Ovary (tissue), 9 donors: ENCODE data around the gene RMND5A. TPM values are rescaled to one million over a fixed set of nuclear protein-coding genes. Genes with fewer than 3 reads are reported as not detected.

ENCODE experiments used
- DNase-seq, 5 donors: peaks; one replicate each; pipeline ENCODE4 v3.0.0-alpha.2; 2019 to 2020
- H3K27ac ChIP-seq, 2 donors: fragments of 200-600 bp; one replicate each; pipeline versions ENCODE4 v1.5.1 to v1.8.0; 2019 to 2022
- H3K27me3 ChIP-seq: fragments of 200-600 bp; one replicate; pipeline ENCODE4 v1.8.0; 2022
- H3K36me3 ChIP-seq: fragments of 200-600 bp; sonication (generic); one replicate; pipeline ENCODE4 v1.5.1; 2019
- H3K4me1 ChIP-seq: one replicate; pipeline ENCODE4 v1.8.1; 2013; ENCODE audit warnings: mild to moderate bottlenecking, moderate library complexity; ENCODE audit not compliant: insufficient read depth
- H3K4me3 ChIP-seq: fragments of 200-600 bp; sonication (generic); one replicate; pipeline ENCODE4 v1.5.1; 2017
- H3K9me3 ChIP-seq, 2 donors: fragments of 200-600 bp in 1 of 2; sonication (generic) in 1 of 2; one replicate each; pipeline versions ENCODE4 v1.5.1 to v1.8.1; 2013 to 2019; ENCODE audit warnings: mild to moderate bottlenecking in 1 of 2, moderate library complexity in 1 of 2
- EP300 ChIP-seq: sonication (generic); formaldehyde crosslinking; IDR thresholded peaks from one replicate; pipeline ENCODE4 v1.6.1; 2017; ENCODE audit warnings: antibody characterized with exemption
- POLR2A ChIP-seq: fragments of 450-650 bp; IDR thresholded peaks from one replicate; pipeline ENCODE4 v1.6.1; 2017; ENCODE audit warnings: antibody characterized with exemption, mild to moderate bottlenecking, moderate library complexity
- WGBS, 3 donors: extraction: QIAGEN DNeasy Blood & Tissue Kit in 1 of 3; methylation state at CpG; one replicate each; pipeline versions ENCODE4 v1.1.5 to v1.1.7; 2013 to 2017; 5-methylcytosine and 5-hydroxymethylcytosine counted together
- intact Hi-C, 4 donors: fragments of 100-400 bp; cut with DNase I; formaldehyde crosslinking; loops; one replicate each; pipeline versions ENCODE4 v1.11.0 to v1.15.1; 2022 to 2023
- polyA plus RNA-seq, 2 donors: library from polyadenylated mRNA; stranded (reverse); fragments of 200-250 nt in 1 of 2; fragments of 350-450 nt in 1 of 2; fragmentation: Illumina TruSeq in 1 of 2; extraction: RNeasy Lipid Tissue Mini Kit (QIAGEN cat#74804) in 1 of 2; gene quantifications; one replicate each; pipeline ENCODE4 v1.2.3, GENCODE V29; 2013 to 2014
- total RNA-seq, 7 donors: library from RNA; depleted of rRNA in 2 of 7; stranded (reverse); fragments of >200 nt in 2 of 7; fragmentation: NEBNext Ultra II Directional in 3 of 7; extraction: Animal tissue kit (Norgen Biotek cat#: 25700) in 3 of 7; gene quantifications; one replicate each; pipeline versions ENCODE4 v1.1.0 to v1.2.4, GENCODE V29; 2016 to 2023
- TF ChIP-seq, protein P1 (sequence below), 3 donors: fragments of 450-650 bp in 2 of 3; fragments of 200-600 bp in 1 of 3; IDR thresholded peaks; one replicate each; pipeline versions ENCODE4 v1.5.1 to v1.8.0; 2016 to 2022; ENCODE audit warnings: antibody characterized with exemption in 3 of 3, mild to moderate bottlenecking in 1 of 3
- donor health status: DM: no; HTN: no; CAD: no; lungs with moderate emphysema.
- donor health status: DM: no; HTN: no; CAD: no.
- donor health status: Bipolar disorder and iron deficiency.
- donor health status: DM: yes; HTN: yes; CAD: no.
- donor health status: DM: no; HTN: no; CAD: no.
- donor health status: DM: yes; HTN: yes; CAD: no.

The RMND5A gene
- total and polyA plus RNA-seq, 9 donors = 11.2 to 31.1 (median 26.4) TPM

DNA sequence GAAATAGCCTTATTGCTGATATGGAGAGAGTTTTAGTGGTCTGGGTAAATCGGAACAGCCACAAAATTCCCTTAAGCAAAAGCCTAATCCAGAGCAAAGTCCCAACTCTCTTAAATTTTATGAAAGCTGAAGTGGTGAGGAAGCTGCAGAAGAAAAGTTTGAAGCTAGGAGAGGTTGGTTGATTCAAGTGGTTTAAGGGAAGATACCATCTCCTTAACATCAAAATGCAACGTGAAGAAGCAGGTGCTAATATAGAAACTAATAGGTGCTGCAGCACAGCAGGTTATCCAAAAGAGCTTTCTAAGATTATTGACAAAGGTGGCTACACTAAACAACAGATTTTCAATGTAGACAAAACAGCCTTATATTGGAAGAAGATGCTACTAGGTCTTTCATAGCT, 98.9 kb downstream of the RMND5A start:
- H3K27me3 ChIP-seq = no peaks in the 10 kb centered on the region
- 87 to 90% (median 88%) methylated on average over 2 of the region's 2 CpGs for WGBS, 3 donors
- TF ChIP-seq, protein P1, sequence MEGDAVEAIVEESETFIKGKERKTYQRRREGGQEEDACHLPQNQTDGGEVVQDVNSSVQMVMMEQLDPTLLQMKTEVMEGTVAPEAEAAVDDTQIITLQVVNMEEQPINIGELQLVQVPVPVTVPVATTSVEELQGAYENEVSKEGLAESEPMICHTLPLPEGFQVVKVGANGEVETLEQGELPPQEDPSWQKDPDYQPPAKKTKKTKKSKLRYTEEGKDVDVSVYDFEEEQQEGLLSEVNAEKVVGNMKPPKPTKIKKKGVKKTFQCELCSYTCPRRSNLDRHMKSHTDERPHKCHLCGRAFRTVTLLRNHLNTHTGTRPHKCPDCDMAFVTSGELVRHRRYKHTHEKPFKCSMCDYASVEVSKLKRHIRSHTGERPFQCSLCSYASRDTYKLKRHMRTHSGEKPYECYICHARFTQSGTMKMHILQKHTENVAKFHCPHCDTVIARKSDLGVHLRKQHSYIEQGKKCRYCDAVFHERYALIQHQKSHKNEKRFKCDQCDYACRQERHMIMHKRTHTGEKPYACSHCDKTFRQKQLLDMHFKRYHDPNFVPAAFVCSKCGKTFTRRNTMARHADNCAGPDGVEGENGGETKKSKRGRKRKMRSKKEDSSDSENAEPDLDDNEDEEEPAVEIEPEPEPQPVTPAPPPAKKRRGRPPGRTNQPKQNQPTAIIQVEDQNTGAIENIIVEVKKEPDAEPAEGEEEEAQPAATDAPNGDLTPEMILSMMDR (IDR thresholded peaks at IDR 0.05) = no peak
- TF ChIP-seq EP300 (no peak), POLR2A (no peak)
- no peak for DNase-seq
- H3K36me3 ChIP-seq = no peaks in the 10 kb centered on the region
- intact Hi-C loops = no loop called here
- no peak overlapping the region for H3K4me3 ChIP-seq
- no peaks in the 10 kb centered on the region for H3K4me1 ChIP-seq
- H3K9me3 ChIP-seq = no peaks in the 10 kb centered on the region
- no peak overlapping the region for H3K27ac ChIP-seq

DNA sequence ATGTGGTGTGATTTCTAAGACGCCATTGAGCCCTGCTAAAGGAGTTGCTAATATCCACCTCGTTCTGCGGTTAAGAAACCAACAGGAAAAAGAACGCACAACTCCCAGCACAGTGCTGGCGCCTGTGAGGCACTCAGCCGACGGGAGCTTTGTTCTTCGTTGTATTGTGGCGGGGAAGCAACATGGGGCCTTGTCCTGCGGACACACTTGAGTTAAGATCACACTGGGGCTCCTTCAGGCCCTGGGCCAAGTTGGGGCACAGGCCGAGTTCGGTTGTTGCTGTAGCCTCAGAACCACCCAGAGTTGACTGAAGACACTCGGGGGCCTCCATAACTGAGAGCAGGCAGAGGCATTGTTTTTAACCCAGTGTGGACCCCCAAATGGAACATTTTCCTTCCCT, 101.2 kb downstream of the RMND5A start:
- no peaks in the 10 kb centered on the region for H3K36me3 ChIP-seq
- no peaks in the 10 kb centered on the region for H3K4me1 ChIP-seq
- DNase-seq = no peak
- H3K9me3 ChIP-seq = no peaks in the 10 kb centered on the region
- intact Hi-C loops = no loop called here
- TF ChIP-seq, protein P1 (IDR thresholded peaks at IDR 0.05) = no peak
- H3K27me3 ChIP-seq = no peaks in the 10 kb centered on the region
- no peak overlapping the region for H3K27ac ChIP-seq
- H3K4me3 ChIP-seq = no peak overlapping the region
- WGBS, 3 donors = 86 to 94% (median 87%) methylated on average over 13 of the region's 13 CpGs

DNA sequence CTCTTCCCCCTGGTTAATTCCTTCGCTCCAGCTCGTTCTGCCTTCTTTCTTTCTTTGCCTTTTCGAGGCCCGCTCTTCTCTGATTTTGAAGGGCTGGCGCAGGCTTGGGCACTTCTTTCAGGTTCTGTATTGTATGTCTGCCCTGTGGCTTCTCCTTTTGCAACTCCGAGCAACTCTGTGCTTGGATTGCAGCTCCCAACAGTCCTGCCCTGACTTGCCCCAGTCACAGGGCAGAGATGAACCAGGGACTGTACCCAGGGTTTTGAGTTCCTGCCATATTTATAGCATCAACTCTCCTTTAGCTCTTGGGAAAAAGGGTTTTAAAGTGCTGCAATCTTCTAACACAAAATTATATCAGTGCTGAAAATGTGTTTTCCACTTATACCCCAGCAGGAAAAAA, 101.8 kb downstream of the RMND5A start:
- 90 to 93% (median 90%) methylated on average over 6 of the region's 6 CpGs for WGBS, 3 donors
- H3K27ac ChIP-seq = no peak overlapping the region
- TF ChIP-seq, protein P1 (IDR thresholded peaks at IDR 0.05) = no peak
- TF ChIP-seq POLR2A (no peak), EP300 (no peak)
- intact Hi-C loops = no loop called here
- no peaks in the 10 kb centered on the region for H3K36me3 ChIP-seq
- H3K9me3 ChIP-seq = no peaks in the 10 kb centered on the region
- no peaks in the 10 kb centered on the region for H3K4me1 ChIP-seq
- no peak overlapping the region for H3K4me3 ChIP-seq
- no peaks in the 10 kb centered on the region for H3K27me3 ChIP-seq
- no peak for DNase-seq

DNA sequence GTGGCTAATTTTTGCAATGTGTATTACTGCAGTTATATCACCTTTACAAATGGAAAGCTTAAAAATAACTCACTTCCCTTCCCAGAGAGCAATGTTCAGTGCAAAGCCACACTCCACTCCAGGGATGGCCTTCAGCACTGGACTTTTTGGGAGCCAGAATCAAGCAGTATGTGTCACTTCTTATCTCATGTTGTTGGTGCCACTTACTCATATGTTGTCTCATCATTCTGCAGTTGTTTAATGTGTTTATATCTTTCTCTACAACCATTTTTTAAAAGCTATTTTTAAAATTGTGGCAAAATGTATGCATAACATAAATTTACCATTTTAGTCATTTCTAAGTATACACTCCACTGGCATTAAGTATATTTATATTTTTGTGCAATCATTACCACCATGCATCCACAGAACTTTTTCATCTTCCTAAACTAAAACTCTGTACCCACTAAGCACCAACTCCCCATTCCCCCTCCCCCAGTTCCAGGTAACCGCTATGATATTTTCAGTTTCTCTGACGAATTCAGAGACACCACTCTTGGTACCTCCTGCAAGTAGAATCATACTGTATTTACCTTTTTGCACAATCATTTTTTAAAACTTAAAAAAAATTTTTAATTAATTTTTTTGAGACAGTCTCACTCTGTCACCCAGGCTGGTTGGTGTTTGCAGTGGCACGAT, 102.7 kb downstream of the RMND5A start:
- no peak for DNase-seq
- no peaks in the 10 kb centered on the region for H3K27me3 ChIP-seq
- H3K36me3 ChIP-seq = no peaks in the 10 kb centered on the region
- no peaks in the 10 kb centered on the region for H3K9me3 ChIP-seq
- intact Hi-C loops = no loop called here
- no peak for TF ChIP-seq POLR2A
- TF ChIP-seq EP300 = no peak
- no peak overlapping the region for H3K27ac ChIP-seq
- no peak overlapping the region for H3K4me3 ChIP-seq
- 92 to 95% (median 92%) methylated on average over 3 of the region's 3 CpGs for WGBS, 3 donors
- no peaks in the 10 kb centered on the region for H3K4me1 ChIP-seq

DNA sequence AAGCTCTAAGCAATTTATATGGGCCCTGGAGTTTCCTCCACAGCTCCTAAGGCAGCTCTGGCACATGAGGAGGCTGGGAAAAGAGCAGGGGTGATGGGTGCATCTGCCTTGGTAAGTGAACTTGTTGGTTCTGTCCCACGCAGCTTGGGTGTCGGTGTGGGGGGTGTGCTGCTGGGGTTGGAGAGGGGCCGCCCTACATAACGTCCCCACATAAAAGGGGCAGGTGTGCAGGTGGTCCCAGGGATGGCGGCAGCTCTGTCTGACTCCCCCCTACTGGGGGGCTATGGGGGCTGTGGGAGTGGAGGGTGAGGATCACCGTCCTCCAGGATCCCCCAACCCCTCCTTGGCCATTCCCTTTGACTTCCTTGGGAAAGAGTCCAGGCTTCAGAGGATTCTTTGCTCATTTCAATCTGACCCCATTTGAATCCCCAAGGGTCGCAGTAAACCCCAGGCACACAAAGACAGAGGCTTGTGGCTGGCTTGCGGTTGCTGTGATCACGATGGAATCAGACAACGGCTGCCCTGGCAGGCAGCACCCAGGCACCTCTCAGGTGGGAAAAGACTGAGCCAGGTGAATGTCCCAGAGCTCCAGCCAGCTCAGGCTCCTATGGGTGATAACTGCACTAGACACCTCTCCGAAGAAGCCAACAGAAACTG, 105.1 kb downstream of the RMND5A start:
- no peak for TF ChIP-seq EP300
- TF ChIP-seq, protein P1 (IDR thresholded peaks at IDR 0.05) = no peak
- no peak for TF ChIP-seq POLR2A
- Histone ChIP-seq H3K27ac (no peak overlapping the region), H3K9me3 (no peaks in the 10 kb centered on the region), H3K36me3 (no peaks in the 10 kb centered on the region), H3K4me3 (no peak overlapping the region), H3K4me1 (no peaks in the 10 kb centered on the region), H3K27me3 (no peaks in the 10 kb centered on the region)
- 80 to 86% (median 85%) methylated on average over 11 of the region's 11 CpGs for WGBS, 3 donors
- intact Hi-C loops = no loop called here
- no peak for DNase-seq
